ENCODE measurements around the gene GRAMD2B.

The GRAMD2B gene

GRCh38 chr5:126450346-126450745, 27.1 kb downstream of the GRAMD2B start:
- FAIRE-seq (no peak), DNase-seq (ENCODE audit: insufficient read length, low spot score) (no peak)
- TF ChIP-seq POLR2A (IDR thresholded peaks at IDR 0.05; ENCODE audit: low read depth, low read length): no peak

GRCh38 chr5:126450907-126451306, 27.7 kb downstream of the GRAMD2B start:
- FAIRE-seq: no peak
- TF ChIP-seq POLR2A (IDR thresholded peaks at IDR 0.05; ENCODE audit: low read depth, low read length): no peak
- DNase-seq (ENCODE audit: insufficient read length, low spot score): no peak

GRCh38 chr5:126452477-126452876, 29.3 kb downstream of the GRAMD2B start:
- FAIRE-seq: no peak
- no peak for TF ChIP-seq POLR2A (IDR thresholded peaks at IDR 0.05; ENCODE audit: low read depth, low read length)

DNA sequence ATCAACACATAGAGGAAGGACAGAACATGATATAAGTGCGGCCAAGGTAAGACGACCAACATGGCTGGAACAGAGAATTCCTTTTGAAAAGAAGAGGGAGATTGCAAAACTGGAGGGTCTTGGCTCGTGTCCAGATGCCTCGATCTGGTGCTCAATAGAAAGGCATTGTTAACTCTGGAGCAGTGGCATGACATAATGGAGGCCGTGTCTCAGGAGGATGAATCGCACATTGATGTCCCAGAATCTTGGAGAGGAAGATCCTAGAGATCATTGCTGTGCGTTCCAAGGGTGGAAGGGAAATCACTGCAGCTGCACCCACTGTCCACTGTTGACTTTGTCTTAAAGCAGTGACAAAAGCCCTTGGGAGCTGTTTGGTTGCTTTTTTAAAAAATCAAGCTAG, 30.9 kb downstream of the GRAMD2B start:
- FAIRE-seq: no peak
- DNase-seq (ENCODE audit: insufficient read length, low spot score): no peak
- no peak for TF ChIP-seq POLR2A (IDR thresholded peaks at IDR 0.05; ENCODE audit: low read depth, low read length)

More at GRCh38 chr5:126452477-126452876, 29.3 kb downstream of the GRAMD2B start:
- no peak for DNase-seq (ENCODE audit: insufficient read length, low spot score)

DNA sequence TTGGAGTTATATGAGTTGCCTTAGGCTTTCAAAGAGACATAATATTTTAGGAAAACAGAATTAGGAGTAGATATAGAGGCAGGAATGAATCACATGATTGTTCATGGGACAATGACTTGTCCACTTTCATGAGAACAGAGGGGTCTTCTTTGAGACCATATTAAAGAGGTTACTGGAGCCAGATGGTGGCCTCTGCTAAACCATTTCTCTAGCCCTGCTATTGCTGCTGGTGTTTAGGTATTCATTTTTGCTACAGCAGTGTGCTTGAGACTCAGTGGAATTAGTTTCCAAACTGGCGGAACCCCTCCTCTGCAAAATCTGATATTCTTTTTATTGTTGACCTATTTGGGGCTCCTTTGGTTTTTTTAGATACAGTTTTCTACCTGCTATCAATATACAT, 31.3 kb downstream of the GRAMD2B start:
- no peak for TF ChIP-seq POLR2A (IDR thresholded peaks at IDR 0.05; ENCODE audit: low read depth, low read length)
- no peak for FAIRE-seq

GRCh38 chr5:126455264-126455663, 32.1 kb downstream of the GRAMD2B start:
- DNase-seq (ENCODE audit: insufficient read length, low spot score): no peak
- FAIRE-seq: no peak
- no peak for TF ChIP-seq POLR2A (IDR thresholded peaks at IDR 0.05; ENCODE audit: low read depth, low read length)

More for the DNA sequence above, 31.3 kb downstream of the GRAMD2B start:
- no peak for DNase-seq (ENCODE audit: insufficient read length, low spot score)

DNA sequence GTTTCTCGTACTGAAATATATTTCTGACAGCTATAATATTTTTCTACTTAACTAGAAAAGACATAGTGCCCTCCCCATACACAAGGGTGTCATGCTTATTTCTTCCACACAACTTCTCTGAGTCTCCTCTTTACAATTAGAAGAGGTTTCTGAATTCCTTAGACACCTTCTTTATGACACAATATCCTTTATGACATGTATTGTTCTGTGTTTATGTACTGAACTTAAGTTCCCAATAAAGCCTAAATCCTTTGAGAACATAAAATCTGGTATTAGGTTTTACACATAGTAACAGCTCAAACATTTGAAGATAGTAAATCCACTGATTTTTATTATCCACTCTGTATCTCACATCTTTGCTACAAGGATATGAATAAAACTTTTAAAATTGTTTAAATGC, 32.5 kb downstream of the GRAMD2B start:
- no peak for TF ChIP-seq POLR2A (IDR thresholded peaks at IDR 0.05; ENCODE audit: low read depth, low read length)
- FAIRE-seq: no peak
- DNase-seq (ENCODE audit: insufficient read length, low spot score): no peak

GRCh38 chr5:126456217-126456820, 33.1 kb downstream of the GRAMD2B start:
- TF ChIP-seq POLR2A (IDR thresholded peaks at IDR 0.05; ENCODE audit: low read depth, low read length): no peak

GRCh38 chr5:126460459-126460858, 37.2 kb downstream of the GRAMD2B start:
- no peak for TF ChIP-seq POLR2A (IDR thresholded peaks at IDR 0.05; ENCODE audit: low read depth, low read length)
- FAIRE-seq (no peak), DNase-seq (ENCODE audit: insufficient read length, low spot score) (no peak)

More at GRCh38 chr5:126456217-126456820, 33.1 kb downstream of the GRAMD2B start:
- FAIRE-seq (no peak), DNase-seq (ENCODE audit: insufficient read length, low spot score) (no peak)

DNA sequence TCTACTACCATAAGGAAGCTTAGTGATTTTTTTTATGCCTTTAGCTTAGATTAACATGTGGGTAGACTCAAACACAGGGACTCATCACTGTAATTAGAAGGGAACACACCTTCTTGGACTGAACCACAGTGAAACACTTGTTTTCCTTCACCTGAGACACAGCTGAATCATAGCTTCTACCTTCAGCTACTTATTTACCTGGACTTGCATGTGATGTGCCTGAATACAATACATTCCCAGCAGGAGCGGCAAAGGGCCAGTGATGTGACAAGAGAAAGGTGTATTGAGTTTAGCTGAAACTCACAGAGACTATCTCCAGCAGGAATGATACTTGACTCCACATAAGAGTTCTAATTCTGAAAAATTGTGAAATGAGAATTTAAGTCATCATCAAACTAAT, 37.8 kb downstream of the GRAMD2B start:
- DNase-seq (ENCODE audit: insufficient read length, low spot score) (no peak), FAIRE-seq (no peak)
- no peak for TF ChIP-seq POLR2A (IDR thresholded peaks at IDR 0.05; ENCODE audit: low read depth, low read length)

DNA sequence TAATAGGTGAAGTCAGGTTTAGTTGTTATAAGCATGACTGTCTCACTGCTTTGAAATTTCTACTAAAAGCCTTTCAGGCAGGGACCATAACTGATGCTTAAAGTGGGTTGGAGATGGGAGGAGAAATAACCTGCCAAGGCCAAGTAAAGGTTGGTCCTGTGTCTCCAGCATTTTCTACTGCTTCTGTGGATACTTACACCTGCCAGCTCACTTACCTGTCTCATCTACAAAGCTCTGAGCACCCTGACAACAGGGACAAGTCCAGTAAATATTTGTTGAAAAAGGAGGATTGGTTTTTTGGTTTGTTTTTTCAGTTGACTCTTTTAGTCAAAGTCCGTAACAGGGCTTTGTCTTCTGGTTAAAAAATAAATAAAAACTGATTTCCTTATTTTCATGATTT, 38.6 kb downstream of the GRAMD2B start:
- FAIRE-seq: no peak
- no peak for DNase-seq (ENCODE audit: insufficient read length, low spot score)
- no peak for TF ChIP-seq POLR2A (IDR thresholded peaks at IDR 0.05; ENCODE audit: low read depth, low read length)

DNA sequence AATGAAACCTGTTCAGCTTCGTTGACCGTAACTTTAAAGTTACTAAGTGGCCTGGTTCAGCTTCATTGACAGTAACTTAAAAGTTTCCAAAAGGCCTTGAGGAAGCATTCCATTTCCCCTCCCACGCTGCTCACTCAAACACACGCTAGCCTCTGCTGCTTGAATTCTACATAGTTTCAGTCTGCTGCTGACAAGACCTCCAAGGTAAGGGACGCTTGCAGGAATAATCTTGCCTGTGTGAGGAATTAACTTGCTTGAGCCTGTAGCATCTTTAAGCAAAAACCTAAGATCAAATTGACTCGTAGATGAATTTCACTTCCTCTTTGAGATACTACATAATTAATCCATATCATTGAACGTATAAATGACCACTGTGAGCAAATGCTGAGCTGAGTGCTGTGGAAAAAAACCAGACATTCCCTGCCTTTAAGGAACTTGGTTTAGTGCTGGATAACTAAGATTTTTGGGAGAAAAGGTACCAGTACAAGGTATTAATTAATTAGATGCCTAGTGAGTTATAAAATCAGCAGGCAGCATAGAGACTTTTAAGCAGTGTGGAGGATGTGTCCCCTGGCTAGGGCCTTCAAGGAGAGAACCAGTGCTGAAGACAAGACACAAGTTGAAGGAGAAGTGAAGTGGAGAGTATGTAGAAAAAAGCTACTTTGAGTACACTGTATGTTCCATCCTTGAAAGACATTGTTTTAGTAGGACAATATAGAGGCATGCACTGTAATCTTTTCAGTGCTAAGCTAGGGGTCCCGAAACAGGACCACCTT, 39.2 kb downstream of the GRAMD2B start:
- DNase-seq (ENCODE audit: insufficient read length, low spot score) (no peak), FAIRE-seq (no peak)
- TF ChIP-seq POLR2A (IDR thresholded peaks at IDR 0.05; ENCODE audit: low read depth, low read length): no peak

DNA sequence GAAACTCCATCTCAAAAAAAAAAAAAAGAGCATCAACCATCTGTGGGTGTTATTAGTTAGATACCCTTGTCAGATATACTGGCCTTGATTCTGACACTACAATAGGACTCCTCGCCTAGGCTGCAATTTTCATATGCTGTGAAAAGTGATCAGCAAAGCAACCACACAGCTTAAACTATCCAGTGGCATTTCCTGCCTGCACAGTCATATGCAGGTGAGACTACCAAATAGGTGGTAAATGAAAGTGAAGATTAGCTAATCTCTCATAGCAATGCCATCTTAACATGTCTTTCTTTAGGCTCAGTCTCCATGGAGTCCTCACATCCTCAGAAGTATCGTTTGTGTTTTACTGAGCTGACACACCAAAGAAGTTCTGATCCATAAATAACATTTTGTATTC, 40.8 kb downstream of the GRAMD2B start:
- DNase-seq (ENCODE audit: insufficient read length, low spot score) (no peak), FAIRE-seq (no peak)
- no peak for TF ChIP-seq POLR2A (IDR thresholded peaks at IDR 0.05; ENCODE audit: low read depth, low read length)

- TF ChIP-seq POLR2A (IDR thresholded peaks at IDR 0.05; ENCODE audit: low read depth, low read length): no peak
- no peak for DNase-seq (ENCODE audit: insufficient read length, low spot score)
- FAIRE-seq: no peak
Measured at GRCh38 chr5:126464959-126465358, 41.8 kb downstream of the GRAMD2B start.

GRCh38 chr5:126468091-126468490, 44.9 kb downstream of the GRAMD2B start:
- DNase-seq (ENCODE audit: insufficient read length, low spot score): no peak
- no peak for FAIRE-seq
- no peak for TF ChIP-seq POLR2A (IDR thresholded peaks at IDR 0.05; ENCODE audit: low read depth, low read length)

Measured in H54 (cell line).